Stimulated activated CD8-positive, alpha-beta memory T cell treated with anti-CD3 and anti-CD28 coated beads, Interleukin-15, amount 100 ng/mL, for 1 hour (primary cell): Measurements from ENCODE around the gene USP10.

Source experiments
- DNase-seq: peaks from one replicate; pipeline ENCODE4 v3.0.0-alpha.2; 2020; ENCODE audit warnings: low read depth

Gene USP10

DNA sequence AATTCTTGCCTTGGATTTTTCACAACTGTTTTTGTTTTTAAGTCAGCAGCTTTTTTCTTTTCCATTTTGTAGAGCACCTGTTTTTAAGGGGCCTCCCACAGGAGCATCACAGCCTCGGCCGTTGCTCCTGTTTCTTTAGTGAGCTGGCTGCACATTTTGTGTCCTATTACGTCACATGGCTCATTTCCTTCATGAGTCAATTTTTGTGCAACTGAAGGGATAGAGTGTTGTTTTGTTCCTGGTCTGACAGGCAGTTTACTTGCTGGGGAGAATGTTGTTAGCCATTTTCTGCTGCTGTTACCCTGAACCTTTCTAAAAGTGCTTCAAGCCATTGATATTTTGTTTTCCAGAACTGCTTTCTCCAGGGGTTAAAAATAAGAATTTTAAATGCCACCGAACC lies 75.0 kb downstream of the USP10 start:
- DNase-seq = no peak

DNA sequence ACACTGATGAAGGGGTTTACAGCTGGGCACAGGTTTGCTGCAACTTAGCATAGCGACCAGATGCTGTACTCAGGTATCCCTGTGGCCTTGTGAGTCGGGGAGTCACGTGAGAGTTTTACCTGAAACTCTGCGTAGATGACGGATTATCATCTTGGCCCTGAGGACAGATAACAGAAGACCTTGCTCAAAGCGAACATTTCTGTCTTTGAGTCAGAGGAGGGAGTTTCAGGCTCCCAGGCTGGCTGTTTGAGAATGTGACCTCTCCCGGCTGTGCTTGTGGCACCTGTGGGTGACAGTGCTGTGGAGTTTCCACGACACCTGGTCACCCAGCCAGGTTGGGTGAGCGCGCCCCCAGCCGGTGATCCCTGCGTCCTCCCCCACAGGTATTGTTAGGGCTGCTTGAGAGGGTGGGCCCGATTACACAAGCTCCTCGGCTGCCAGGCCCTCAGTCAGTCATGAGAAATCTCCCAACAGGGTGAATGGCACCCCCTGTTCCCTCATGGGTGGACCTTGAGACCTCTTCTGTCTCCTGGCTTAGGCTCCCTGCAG lies 75.5 kb downstream of the USP10 start:
- no peak for DNase-seq

DNA sequence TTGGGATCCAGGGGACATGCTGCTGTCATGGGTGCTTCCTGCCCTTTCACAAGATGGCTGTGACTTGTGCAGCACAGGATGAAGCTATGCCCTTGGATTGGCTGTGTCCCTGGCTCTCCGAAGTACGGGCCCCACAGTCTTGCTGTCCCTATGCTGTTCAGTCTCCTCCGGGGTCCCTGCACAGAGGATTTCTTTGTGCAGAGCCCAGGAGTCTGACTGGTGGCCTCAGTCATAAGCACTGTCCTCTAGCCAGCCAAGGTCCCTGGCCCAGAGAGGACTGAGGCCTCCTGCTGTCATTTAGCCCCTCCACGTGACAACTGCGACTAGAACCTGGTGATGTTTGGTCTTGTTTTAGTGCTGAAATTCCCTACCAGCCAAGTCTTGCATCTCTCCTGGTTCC lies 77.6 kb downstream of the USP10 start:
- DNase-seq = no peak

DNA sequence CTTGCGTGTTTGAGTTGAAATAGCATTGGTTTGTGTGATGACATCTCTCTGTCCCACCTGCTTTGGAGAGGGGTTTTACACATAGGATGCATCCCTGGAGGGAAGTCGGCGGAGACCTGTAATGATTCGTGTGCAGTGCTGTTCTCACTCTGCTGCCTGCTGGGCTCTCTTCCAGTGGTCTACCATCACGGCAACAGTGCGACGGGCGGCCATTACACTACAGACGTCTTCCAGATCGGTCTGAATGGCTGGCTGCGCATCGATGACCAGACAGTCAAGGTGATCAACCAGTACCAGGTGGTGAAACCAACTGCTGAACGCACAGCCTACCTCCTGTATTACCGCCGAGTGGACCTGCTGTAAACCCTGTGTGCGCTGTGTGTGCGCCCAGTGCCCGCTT lies 78.9 kb downstream of the USP10 start:
- no peak for DNase-seq

DNA sequence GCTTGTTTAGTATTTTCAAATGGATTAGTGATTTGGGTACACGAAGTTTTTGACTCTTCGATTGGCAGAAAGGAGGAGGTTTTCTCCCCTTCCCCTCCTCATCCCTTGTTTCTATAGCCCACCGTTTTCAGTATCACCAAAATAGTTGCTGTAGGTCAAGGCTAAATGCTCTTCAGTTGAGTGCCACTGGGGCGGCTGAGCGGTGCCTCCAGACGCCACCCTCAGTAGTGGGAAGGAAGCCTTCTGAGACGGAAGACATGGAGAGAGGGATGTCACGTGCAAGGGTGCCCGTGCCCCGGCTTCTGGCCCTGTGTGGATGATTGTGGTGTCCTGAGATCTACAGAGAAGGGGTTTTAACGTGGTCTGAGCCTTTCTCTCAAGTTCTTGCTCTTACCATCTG lies 80.3 kb downstream of the USP10 start:
- DNase-seq = no peak

DNA sequence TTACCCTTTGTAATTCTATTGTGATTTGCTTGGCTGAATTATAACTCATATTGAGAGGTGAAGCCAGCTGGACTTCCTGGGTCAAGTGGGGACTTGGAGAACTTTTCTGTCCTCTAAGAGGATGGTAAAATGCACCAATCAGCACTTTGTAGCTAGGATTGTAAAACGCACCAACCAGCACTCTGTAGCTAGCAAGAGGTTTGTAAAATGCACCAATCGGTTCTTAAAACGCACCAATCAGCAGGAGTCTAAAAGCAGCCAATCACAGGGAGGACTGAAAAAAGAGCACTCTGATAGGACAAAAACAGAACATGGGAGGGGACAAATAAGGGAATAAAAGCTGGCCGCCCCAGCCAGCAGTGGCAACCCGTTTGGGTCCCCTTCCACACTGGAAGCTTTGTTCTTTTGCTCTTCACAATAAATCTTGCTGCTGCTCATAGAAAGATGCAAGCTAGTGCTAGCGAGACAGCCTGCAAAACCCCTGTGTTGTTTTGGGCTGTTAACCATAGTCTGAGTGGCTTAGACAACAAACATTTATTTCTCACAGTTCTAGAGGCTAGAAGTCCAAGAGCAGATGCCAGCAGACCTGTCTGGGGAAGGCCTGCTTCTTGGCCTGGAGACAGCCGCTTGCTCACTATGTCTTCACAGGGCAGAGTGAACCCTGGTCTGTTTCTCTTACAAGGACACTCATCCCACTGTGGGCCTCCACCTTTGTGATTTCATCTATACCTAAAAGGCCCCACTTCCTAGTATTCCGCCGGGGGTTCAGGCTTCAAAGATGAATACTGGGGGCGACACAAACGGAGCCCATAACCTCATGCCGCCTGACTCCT lies 81.0 kb downstream of the USP10 start:
- DNase-seq = no peak

DNA sequence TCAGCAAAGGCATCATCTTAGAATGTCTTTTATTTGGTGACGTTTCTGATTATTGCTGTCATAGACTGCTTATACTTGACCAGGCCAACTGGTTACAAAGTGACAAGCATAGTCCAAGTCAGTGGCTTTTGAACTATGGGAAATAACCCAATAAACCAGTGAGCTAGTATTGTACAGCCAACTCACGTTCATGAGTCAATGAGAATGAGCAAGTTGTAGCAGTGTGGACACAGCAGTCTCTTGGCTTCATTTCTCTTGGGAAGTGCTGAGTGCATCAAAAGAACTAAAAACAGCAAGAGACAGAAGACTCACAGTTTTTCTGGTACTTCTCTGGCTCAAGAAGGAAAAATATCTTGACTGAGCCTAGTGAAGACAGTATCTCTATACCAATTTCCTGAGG lies 83.0 kb downstream of the USP10 start:
- DNase-seq = no peak

DNA sequence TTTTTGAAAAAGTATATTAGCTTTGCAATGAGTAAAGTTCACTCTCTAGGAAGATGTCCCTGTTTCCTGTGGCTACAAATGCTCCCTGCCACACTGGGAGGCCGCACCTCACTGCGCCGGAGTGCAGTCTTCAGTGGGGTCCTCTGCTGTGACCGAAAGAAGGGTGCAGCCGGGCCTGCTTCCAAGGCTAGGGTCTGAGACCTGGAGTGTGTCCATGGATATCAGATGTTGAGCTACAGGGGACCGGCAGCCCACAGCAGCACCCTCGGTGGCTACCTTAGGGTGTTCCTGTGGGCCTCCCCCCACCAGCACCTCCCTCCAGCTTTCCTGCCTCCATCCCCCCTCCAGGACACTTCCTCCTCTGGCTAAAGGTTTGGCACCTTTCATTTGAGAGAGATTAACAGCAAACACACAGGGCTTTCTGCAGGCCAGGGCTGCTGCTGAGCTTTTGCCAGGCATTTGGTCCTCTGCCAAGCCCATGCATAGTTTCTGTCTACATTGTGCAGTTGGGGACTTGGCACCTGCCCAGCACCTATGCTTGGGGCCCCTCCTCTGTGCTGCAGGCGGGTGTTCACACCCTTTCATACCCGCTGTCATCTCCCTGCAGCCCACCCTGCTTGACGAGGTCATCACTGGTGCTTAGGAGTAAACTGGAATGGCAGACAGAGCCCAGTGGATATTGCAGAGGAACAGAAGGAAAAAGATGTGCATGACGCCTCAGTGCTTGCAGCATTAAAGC lies 86.2 kb downstream of the USP10 start:
- DNase-seq = no peak

DNA sequence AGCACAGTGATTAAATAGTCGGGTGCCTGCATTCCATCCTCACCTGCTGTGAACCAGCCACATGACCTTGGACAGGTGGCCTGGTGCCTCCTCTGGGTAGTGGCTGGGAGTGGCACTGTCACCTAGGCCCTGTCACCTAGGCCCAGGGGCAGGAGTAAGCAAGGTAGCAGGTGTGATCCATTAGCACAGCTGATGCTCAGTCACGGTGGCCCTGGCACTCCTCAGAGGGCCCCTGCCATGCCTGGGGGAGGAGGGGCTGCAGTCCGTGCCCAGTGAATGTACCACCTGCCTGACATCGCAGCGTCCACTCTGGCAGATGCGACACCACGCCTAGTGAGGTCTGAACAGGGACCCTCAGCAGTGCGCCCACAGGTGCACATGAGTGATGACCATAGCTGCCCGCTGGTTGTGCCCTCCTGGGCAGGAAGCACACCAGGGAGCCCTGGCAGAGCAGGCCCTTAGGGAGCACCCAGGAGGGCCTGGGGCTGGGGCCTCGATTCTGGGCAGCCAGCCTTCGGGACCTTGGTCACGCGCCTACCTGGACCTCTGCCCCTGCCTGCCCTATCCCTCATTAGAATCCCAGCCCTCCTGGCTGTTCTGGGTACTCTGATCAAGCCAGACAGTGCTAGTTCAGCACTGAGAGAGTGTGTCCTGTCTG lies 86.9 kb downstream of the USP10 start:
- no peak for DNase-seq

DNA sequence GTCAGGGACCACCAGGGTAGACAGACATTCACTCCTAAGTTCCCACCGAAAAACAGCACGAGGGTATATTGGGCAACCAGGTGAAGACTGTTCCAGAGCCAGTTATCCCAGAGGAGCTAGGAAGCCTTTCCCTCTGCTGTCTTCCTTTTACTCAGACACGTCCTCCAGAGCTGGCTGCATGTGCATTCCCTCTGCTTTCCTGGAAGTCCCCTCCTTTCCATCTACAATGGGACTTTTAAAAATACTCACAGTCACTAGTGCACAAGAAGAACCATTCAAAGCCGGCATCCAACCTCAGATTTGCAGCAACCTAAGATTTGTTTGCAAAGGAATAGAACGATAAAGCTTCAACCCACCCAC lies 87.4 kb downstream of the USP10 start:
- DNase-seq = no peak

DNA sequence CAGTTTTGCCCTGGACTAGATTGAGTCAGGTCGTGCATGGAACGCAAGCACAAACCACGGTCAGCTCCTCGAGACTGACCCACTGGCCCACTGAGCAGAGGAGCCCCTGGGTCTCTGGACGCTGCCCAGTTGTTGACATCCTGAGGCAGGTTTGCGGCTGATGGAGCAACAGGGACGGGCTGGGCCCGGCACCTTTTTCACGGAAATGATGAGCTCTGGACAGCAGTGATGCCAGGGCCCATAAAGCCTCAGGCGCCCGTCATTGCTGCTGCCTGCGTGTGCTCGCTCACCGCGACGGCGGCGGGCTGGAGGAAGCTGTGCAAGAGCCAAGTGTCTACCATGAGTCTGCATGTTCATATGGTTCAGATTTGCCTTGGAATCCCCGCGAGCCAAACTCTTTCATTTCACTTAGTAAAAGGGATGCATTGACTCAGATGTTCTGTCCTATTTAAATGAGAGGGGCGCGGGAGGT lies 89.2 kb downstream of the USP10 start:
- DNase-seq = no peak

DNA sequence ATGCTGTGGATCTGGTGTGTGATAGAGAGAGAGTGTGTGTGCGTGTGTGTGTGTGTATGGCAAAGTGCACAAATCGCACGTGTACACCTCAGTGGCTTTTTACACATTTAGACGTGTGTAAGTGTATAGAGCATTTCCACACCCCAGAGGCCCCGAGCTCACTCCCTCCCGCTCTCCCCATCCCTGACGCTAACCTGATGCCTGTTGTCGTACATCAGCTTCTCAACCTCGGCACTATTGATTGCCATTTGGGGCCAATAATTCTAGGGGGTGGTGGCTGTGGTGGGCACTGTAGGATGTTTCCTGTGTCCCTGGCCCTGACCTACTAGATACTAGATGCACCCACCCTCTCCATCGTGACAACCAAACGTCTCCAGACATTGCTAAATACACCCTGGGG lies 89.6 kb downstream of the USP10 start:
- no peak for DNase-seq

DNA sequence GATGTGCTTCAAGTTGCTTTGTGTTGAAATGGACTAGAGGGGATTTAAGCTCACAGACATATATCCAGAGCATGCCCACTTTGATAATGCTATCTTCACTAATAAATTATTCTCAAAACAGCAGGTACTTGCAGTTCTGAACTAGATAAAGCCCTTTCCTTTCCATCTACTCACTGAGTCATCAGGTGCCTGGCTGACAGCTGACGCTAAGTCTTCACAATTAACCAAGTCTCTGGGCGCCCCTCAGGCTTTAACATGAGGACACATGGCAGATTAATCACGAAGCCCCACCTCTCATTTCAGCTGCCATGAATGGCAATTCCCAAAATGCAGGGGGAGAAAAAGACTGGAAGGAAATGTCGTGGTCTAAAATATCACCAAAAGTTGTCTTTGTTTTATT lies 90.5 kb downstream of the USP10 start:
- no peak for DNase-seq

DNA sequence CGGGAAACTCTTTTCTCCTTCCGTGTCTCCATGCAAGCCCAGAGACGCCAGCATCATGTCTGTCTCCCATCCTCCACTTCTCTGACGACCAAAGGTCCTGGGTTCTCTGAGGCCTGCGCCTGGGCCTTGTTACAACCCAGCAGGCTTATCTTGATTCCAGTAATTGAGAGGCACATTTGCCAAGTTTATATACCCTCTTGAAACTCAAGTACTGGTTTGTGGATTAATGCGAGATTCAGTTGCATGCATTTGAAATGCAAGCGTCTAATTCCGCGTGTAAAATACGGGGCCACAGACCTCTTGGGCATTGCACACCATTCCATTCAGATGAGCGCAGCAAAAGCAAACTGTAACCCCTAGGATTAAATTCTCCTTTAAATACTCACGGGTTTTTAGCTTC lies 91.3 kb downstream of the USP10 start:
- DNase-seq = no peak

DNA sequence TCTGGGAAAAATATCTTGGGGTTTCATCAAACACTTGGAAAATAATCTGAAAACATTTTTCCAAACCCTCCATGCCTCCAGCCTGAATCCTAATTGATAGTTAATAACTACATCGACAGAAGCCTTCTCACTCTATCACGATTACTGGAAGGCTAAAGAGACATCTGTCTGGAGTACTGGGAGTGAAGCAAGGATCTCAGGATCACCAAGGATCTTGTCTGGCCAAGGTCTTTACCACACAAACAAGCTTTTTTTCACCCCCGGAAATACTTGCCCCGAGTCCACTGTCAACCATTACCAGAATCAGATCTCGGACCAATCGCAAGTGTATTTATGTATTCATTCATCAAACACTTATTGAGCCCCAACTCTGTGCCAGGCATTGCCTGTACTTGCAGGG lies 91.7 kb downstream of the USP10 start:
- no peak for DNase-seq

DNA sequence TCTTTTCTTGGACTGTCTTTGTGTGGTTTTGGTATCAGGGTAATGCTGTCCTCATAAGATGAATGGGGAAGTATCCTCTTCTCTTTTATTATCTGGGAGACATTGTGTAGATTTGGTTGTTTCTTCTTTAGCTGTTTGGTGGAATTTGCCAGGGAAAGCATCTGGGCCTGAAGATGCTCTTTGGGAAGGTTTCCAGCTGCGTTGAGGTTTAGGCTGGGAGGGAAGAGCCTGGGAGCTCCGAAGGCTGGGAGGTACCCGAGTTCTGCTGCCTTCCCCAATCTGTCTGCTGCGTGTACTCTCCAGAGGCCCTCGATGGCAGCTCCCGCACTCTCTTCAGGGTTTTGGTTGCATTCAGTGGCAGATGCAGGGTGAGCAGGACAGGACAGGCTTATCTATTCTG lies 94.4 kb downstream of the USP10 start:
- DNase-seq = no peak

DNA sequence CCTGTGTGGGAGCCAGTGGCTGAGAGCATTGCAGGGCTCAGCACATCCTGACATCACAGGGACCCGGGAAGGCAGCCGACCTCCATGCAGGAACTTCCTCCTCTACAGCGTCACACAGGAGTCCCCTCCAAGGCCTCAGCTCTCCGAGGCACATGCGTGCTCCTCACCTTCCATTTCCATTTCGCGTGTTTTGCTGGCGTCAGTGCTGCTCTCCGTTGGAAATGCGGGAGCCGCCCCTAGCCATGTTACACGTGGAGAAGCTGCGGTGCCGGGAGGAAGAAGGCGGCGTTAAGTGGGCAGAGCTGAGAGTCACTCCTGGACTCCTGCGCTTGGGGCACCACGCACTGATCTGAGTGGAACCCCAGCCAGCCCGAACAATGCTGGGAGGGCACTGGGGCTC lies 94.8 kb downstream of the USP10 start:
- DNase-seq = no peak

DNA sequence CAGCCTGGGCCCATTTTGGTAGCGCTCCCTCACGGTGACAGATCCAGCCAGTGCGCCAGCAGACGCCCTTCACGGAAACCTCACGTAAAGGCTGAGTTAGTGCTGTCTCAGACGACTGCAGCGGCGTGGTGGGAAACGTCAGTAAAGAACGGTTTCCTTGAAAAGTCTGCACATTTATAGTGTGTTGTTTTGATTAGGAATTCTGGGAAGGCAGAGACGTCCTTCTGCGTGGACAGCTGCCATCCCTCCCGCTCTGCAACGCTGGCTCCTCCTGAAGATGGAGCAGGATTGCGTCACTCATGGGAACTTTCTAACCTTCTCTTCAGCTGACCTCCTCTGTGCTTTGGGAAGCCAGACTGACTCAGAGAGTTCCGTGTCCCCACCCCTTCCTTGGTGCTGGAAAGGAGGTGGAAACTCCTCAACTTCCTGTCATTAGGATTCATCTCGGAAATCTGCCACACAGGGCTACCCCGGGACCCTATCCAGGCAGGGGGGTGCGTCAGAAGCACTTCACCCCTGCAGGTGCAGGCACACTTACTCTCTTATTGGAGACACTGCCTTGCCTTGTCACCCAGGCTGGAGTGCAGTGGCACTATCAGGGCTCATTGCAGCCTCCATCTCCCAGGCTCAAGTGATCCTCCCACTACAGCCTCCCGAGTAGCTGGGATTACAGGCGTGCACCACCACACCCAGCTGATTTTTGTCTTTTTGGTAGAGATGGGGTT lies 95.7 kb downstream of the USP10 start:
- DNase-seq = no peak

DNA sequence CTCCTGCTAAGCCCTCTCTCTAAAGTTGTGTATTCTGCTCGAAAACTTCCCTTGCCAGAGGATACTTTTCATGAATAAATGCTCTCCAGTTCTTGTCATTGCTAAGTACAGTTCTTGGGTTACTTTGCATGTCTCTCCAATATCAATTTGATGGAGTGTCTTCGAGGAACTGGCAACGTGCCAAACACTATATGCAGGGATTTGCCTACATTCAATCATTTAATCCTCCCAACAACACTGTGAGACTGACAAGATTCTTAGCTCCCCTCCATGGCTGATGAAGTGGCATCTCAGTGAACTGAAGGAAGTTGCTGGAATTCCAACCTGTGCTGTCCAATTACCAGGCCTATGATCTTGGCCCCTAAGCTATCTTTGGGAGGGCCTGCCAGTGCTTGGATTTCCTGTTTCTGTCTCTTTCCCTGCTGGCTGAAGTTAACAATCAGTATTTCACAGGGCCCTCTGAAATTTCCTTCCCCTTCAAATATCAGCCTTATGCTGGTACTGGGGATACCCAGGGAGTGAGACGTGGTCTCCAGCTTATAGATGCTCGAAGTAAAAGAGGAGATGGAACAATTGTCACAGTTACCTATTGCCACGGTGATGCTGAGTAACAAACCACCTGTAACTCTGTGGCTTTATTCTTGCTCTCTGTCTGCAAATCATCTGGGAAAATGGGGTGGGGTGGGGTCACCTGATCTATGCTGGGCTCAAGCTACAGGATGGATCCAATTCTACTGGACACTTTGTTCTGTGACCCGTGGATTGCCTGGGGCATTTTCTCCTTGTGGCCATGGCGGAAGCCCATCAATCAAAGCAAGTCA lies 100.6 kb downstream of the USP10 start:
- no peak for DNase-seq

DNA sequence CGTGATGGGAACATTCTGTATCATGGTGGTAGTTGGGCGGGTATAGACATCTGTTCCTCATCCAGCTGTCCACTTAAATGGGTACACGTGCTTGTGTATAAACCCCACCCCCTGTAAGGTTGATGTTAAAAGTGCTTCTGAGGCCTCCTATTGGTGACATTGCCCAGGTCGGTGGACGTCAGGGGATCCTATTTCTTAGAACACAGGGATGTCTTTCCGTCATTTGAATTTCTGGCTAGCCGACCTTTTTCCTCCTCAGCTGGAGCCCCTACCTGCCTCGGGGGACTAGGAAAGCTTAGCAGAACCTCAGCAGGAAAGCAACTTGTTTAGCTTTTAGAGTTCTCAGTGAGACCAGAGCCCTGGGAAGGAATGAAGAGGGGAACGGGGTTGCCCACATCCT lies 103.3 kb downstream of the USP10 start:
- no peak for DNase-seq

DNA sequence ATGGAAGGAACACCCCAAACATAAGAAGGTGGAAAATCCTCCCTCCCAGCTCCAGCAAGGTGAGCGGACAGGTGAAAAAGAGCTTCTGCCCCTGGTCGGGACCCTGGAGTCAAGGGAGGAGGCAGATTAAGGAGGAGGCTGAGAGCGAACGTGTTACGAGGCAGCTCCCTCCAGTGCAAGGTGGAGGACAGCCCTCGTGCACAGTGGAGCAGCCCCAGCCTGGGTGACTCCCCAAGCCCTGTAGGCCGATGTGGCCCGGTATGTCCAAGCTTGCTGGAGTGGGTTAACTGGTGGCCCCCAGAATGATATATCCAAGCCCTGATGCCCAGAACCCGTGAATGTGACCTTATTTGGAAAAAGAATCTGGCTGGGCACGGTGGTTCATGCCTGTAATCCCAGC lies 104.5 kb downstream of the USP10 start:
- no peak for DNase-seq
